K562 (cell line): Measurements from ENCODE around the gene CLASP1. TPM values are rescaled to one million over a fixed set of nuclear protein-coding genes. Genes with fewer than 3 reads are reported as not detected.

Source experiments
- ATAC-seq: fragments of 200-7000 bp; cut with Tn5 transposase; 3 replicates; pipeline ENCODE4 v1.9.1; 2020; ENCODE audit warnings: moderate library complexity
- BruUV-seq: library from RNA; stranded (reverse); fragments of 400-500 nt; replicated peaks from 2 replicates; lab custom pipeline; 2021; lab: Mats Ljungman, UMichigan
- CTCF ChIA-PET: fragments of 300-600 bp; formaldehyde crosslinking; extraction: SDS; loops from one replicate; lab custom pipeline; 2021; ENCODE audit warnings: low intra/inter-chr PET ratio; lab: Yijun Ruan, JAX
- POLR2A ChIA-PET: fragments of 300-600, 350-650 bp; sonication (Branson Sonifier 250); formaldehyde crosslinking; extraction: SDS; loops from one replicate; lab custom pipeline; 2021; ENCODE audit warnings: antibody characterized with exemption, inconsistent platforms; lab: Yijun Ruan, JAX
- DNase-seq, 4 experiments: peaks; one replicate each; pipeline versions ENCODE4 v3.0.0 to v3.0.0-alpha.2; 2011 to 2018; ENCODE audit warnings: low spot score in 3 of 4, mixed read lengths in 3 of 4; ENCODE audit errors: extremely low read depth in 1 of 4
- FAIRE-seq: peaks from 2 replicates; lab custom pipeline; 2011; peaks lifted over from hg19 to GRCh38; lab: Jason Lieb, UNC
- H2AFZ ChIP-seq: 2 replicates; pipeline ENCODE4 v1.6.0; 2011; ENCODE audit warnings: low read depth, low read length, control low read depth, inconsistent platforms
- H3K27ac ChIP-seq: fragments of 200-600 bp; 3 replicates; pipeline ENCODE4 v1.8.0; 2011; ENCODE audit warnings: low read depth, mild to moderate bottlenecking, control low read depth, inconsistent platforms, low read length, moderate library complexity, mixed read lengths; ENCODE audit errors: extremely low read depth
- H3K27me3 ChIP-seq, 2 experiments: fragments of 300-600 bp in 1 of 2; 2 replicates in 1 of 2; 3 replicates in 1 of 2; pipeline versions ENCODE4 v1.6.0 to v1.8.0; 2011; ENCODE audit warnings: inconsistent platforms in 2 of 2, low read length in 2 of 2, mild to moderate bottlenecking in 1 of 2, mixed read lengths in 1 of 2, moderate library complexity in 1 of 2; ENCODE audit not compliant: control insufficient read depth in 2 of 2, insufficient read depth in 2 of 2
- H3K36me3 ChIP-seq: fragments of 300-600 bp; 3 replicates; pipeline ENCODE4 v1.8.0; 2011; ENCODE audit warnings: mild to moderate bottlenecking, low read length, inconsistent platforms; ENCODE audit not compliant: control insufficient read depth, insufficient read depth
- H3K4me1 ChIP-seq, 2 experiments: fragments of 200-600 bp in 1 of 2; replicated peaks in 1 of 2; 2 replicates in 1 of 2; 3 replicates in 1 of 2; pipeline versions ENCODE4 v1.5.1 to v1.8.0; 2011; ENCODE audit warnings: inconsistent platforms in 2 of 2, low read length in 2 of 2, mild to moderate bottlenecking in 1 of 2, mixed read lengths in 1 of 2, moderate library complexity in 1 of 2; ENCODE audit not compliant: control insufficient read depth in 2 of 2, insufficient read depth in 2 of 2
- H3K4me2 ChIP-seq: 2 replicates; pipeline ENCODE4 v1.6.1; 2011; ENCODE audit warnings: low read length, control low read depth, inconsistent platforms, mixed read lengths; ENCODE audit not compliant: insufficient read depth
- H3K4me3 ChIP-seq: fragments of 200-600 bp; sonication (generic), shearing (Covaris generic); 2 replicates; pipeline ENCODE4 v1.5.1; 2016; ENCODE audit warnings: control low read depth, inconsistent platforms
- H3K79me2 ChIP-seq: fragments of 200-600 bp; 3 replicates; pipeline ENCODE4 v1.8.0; 2011; ENCODE audit warnings: low read length, inconsistent platforms; ENCODE audit not compliant: control insufficient read depth, insufficient read depth
- H3K9ac ChIP-seq, 2 experiments: 2 replicates each; pipeline versions ENCODE4 v1.6.0 to v1.6.1; 2011; ENCODE audit warnings: low read depth in 2 of 2, low read length in 2 of 2, control low read depth in 1 of 2, inconsistent platforms in 1 of 2, mild to moderate bottlenecking in 1 of 2, mixed read lengths in 1 of 2; ENCODE audit not compliant: insufficient read depth in 1 of 2
- H3K9me1 ChIP-seq: one replicate; pipeline ENCODE4 v1.6.0; 2011; ENCODE audit warnings: inconsistent platforms, mild to moderate bottlenecking, low read length, moderate library complexity; ENCODE audit not compliant: control insufficient read depth, insufficient read depth
- H3K9me3 ChIP-seq: replicated peaks from 2 replicates; pipeline ENCODE4 v1.5.1; 2011; ENCODE audit warnings: low read depth, low read length, inconsistent platforms; ENCODE audit not compliant: control insufficient read depth, insufficient read depth
- H4K20me1 ChIP-seq: replicated peaks from 2 replicates; pipeline ENCODE4 v1.6.1; 2011; ENCODE audit warnings: low read length, inconsistent platforms, mixed read lengths; ENCODE audit not compliant: control insufficient read depth, insufficient read depth
- ADNP ChIP-seq: fragments of 200-800 bp; sonication (Bioruptor generic); IDR thresholded peaks from 2 replicates; pipeline ENCODE4 v1.6.1; 2016; ENCODE audit warnings: missing genetic modification characterization, missing compliant biosample characterization
- FOXA3 ChIP-seq, 2 experiments: fragments of 450-650 bp in 1 of 2; sonication (generic) in 1 of 2; formaldehyde crosslinking; IDR thresholded peaks in 1 of 2; conservative IDR thresholded peaks in 1 of 2; 2 replicates each; pipeline versions ENCODE4 v1.4.0 to v1.8.0; 2020 to 2022; ENCODE audit warnings: mild to moderate bottlenecking in 2 of 2, missing genetic modification reagents in 1 of 2
- FUS ChIP-seq: fragments of 200-400 bp; formaldehyde crosslinking; optimal IDR thresholded peaks from 2 replicates; pipeline ENCODE3; 2017; ENCODE audit warnings: low read depth, low read length
- MEIS2 ChIP-seq: fragments of 450-650 bp; IDR thresholded peaks from 2 replicates; pipeline ENCODE4 v1.6.1; 2014; ENCODE audit warnings: mild to moderate bottlenecking; ENCODE audit not compliant: partially characterized antibody
- NBN ChIP-seq: fragments of 450-650 bp; IDR thresholded peaks from 2 replicates; pipeline ENCODE4 v1.6.1; 2016; ENCODE audit warnings: low read depth, mild to moderate bottlenecking
- NFXL1 ChIP-seq: fragments of 450-650 bp; formaldehyde crosslinking; IDR thresholded peaks from 2 replicates; pipeline ENCODE4 v1.4.0; 2021; ENCODE audit warnings: mild to moderate bottlenecking
- NUFIP1 ChIP-seq: fragments of 450-650 bp; IDR thresholded peaks from 2 replicates; pipeline ENCODE4 v1.6.1; 2018; ENCODE audit not compliant: partially characterized antibody
- SRF ChIP-seq, 2 experiments: fragments of 250-450, 450-650 bp in 1 of 2; sonication (Bioruptor Pico) in 1 of 2; sonication (generic) in 1 of 2; formaldehyde crosslinking; IDR thresholded peaks; 2 replicates each; pipeline versions ENCODE4 v1.5.0 to v1.5.1; 2020 to 2022; ENCODE audit warnings: mild to moderate bottlenecking in 1 of 2, missing genetic modification reagents in 1 of 2
- TAF1 ChIP-seq: IDR thresholded peaks from 2 replicates; pipeline ENCODE4 v1.6.1; 2011; ENCODE audit warnings: mild to moderate bottlenecking, low read length, moderate library complexity; ENCODE audit not compliant: insufficient read depth, control insufficient read depth, severe bottlenecking; ENCODE audit errors: extremely low read depth
- TAL1 ChIP-seq: fragments of 450-650 bp; IDR thresholded peaks from 2 replicates; pipeline ENCODE4 v1.6.1; 2016; ENCODE audit warnings: mild to moderate bottlenecking
- ZNF121 ChIP-seq: sonication (generic); formaldehyde crosslinking; conservative IDR thresholded peaks from 2 replicates; pipeline ENCODE4 v1.8.0; 2022; ENCODE audit warnings: missing genetic modification reagents
- ZNF384 ChIP-seq: IDR thresholded peaks from 2 replicates; pipeline ENCODE4 v1.6.1; 2012; ENCODE audit warnings: low read depth, low read length, improper control_type of control experiment
- ZNF444 ChIP-seq: fragments of 250-450 bp; sonication (Bioruptor Pico); IDR thresholded peaks from 2 replicates; pipeline ENCODE4 v1.4.0; 2020; ENCODE audit warnings: mild to moderate bottlenecking, moderate library complexity
- ZNF764 ChIP-seq: fragments of 250-450 bp; sonication (Bioruptor Pico); IDR thresholded peaks from 2 replicates; pipeline ENCODE4 v1.4.0; 2020; ENCODE audit warnings: low read depth, mild to moderate bottlenecking, moderate library complexity
- WGBS: fragments of 100-300 bp; shearing (Covaris generic); methylation state at CpG from one replicate; pipeline ENCODE4 v1.1.6; 2016; ENCODE audit warnings: low coverage, mixed read lengths; ENCODE audit not compliant: insufficient coverage; ENCODE audit errors: missing lambda C conversion rate; 5-methylcytosine and 5-hydroxymethylcytosine counted together
- in situ Hi-C: fragments of 300-500 bp; cut with MboI; formaldehyde crosslinking; loops from 4 replicates; pipeline ENCODE4 v1.15.0; 2018; ENCODE audit warnings: inconsistent platforms, mixed read lengths
- intact Hi-C: fragments of 100-400 bp; cut with micrococcal nuclease; formaldehyde crosslinking; loops from 2 replicates; pipeline ENCODE4 v1.14.2; 2022
- polyA plus RNA-seq, 8 experiments: library from polyadenylated mRNA; depleted of rRNA in 4 of 8; stranded (reverse) in 5 of 8; unstranded in 3 of 8; fragments of >200 nt; fragmentation: Nextera tagmentation in 2 of 8; fragmentation: Illumina TruSeq in 1 of 8; extraction: Ambion mirVana in 2 of 8; extraction: Trizol in 1 of 8; gene quantifications; 2 replicates each; pipeline versions ENCODE4 v1.2.1 to v1.2.3, GENCODE V29; 2011 to 2014; ENCODE audit warnings: inconsistent platforms in 1 of 8, missing spikeins in 1 of 8
- total RNA-seq, 7 experiments: library from RNA; depleted of rRNA in 6 of 7; stranded (reverse); fragments of >200 nt in 6 of 7; fragmentation: Illumina TruSeq in 2 of 7; extraction: Trizol in 2 of 7; gene quantifications; 2 replicates each; pipeline versions ENCODE4 v1.2.1 to v1.2.3, GENCODE V29; 2011 to 2021; ENCODE audit warnings: low replicate concordance in 1 of 7
- TF ChIP-seq, protein P1 (sequence below): fragments of 450-650 bp; IDR thresholded peaks from 2 replicates; pipeline ENCODE4 v1.6.1; 2017; ENCODE audit warnings: antibody characterized with exemption
- TF ChIP-seq, protein P2 (sequence below): sonication (generic); formaldehyde crosslinking; IDR thresholded peaks from 2 replicates; pipeline ENCODE4 v1.8.1; 2023; ENCODE audit warnings: mild to moderate bottlenecking, missing genetic modification reagents
- TF ChIP-seq, protein P3 (sequence below), 2 experiments: fragments of 250-450 bp in 1 of 2; fragments of 450-650 bp in 1 of 2; sonication (Bioruptor Pico) in 1 of 2; IDR thresholded peaks; 2 replicates each; pipeline versions ENCODE4 v1.6.1 to v1.8.0; 2016 to 2021; ENCODE audit warnings: mild to moderate bottlenecking in 2 of 2, moderate library complexity in 2 of 2, missing compliant biosample characterization in 1 of 2, missing genetic modification characterization in 1 of 2
- TF ChIP-seq, protein P4 (sequence below): sonication (generic); formaldehyde crosslinking; IDR thresholded peaks from 2 replicates; pipeline ENCODE4 v1.8.0; 2022; ENCODE audit warnings: missing genetic modification reagents, mild to moderate bottlenecking, borderline replicate concordance

CLASP1 gene
- total and polyA plus RNA-seq, 9 of the 15 experiments (the other 6 are each of a cell fraction or from before 2014, with no cell fraction given) = 1.7 to 40.3 (median 20.7) TPM

DNA sequence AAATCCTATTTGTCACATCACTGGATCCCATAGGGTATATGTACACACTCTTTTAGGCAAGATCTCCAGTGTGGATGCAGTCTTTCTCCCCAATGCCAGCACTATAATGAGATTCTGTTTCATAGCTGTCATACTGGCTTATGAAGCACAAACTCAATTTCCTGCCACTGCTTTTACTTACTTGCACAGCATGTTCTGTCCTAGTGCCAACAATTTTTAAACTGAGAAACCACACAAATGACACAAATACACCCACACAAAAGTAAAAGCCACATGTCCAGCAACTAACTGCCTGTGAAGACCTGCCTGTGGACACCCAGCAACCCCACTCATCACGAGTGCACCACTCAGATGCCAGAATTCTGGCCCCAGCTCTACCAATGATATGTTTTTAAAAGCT lies 148.2 kb downstream of the CLASP1 start:
- intact Hi-C loops = no loop called here
- no TSS peak for BruUV-seq
- H4K20me1 ChIP-seq = no peaks in the 10 kb centered on the region
- 88% methylated on average over 1 of the region's 1 CpG for WGBS
- H3K9me1 ChIP-seq = no peaks in the 10 kb centered on the region
- ATAC-seq = no peak
- no peaks in the 10 kb centered on the region for H3K4me1 ChIP-seq
- H3K79me2 ChIP-seq = no peaks in the 10 kb centered on the region
- H3K4me3 ChIP-seq = no peak overlapping the region
- CTCF ChIA-PET = no interaction called here
- no peak overlapping the region for H2AFZ ChIP-seq
- H3K27ac ChIP-seq = no peak overlapping the region
- H3K9me3 ChIP-seq = no peaks in the 10 kb centered on the region
- FAIRE-seq = no peak
- TF ChIP-seq TAF1 (no peak), ADNP (tag) (no peak), NUFIP1 (no peak), ZNF764 (no peak), NFXL1 (CRISPR knock-in tag) (no peak), SRF (CRISPR knock-in tag; IDR thresholded peaks at IDR 0.05) (no peak), FOXA3 (CRISPR knock-in tag; conservative IDR thresholded peaks at IDR 0.05 in 1 of 2, IDR thresholded peaks at IDR 0.05 in 1 of 2) (no peak), ZNF444 (CRISPR knock-in tag) (no peak), ZNF384 (no peak), NBN (no peak), ZNF121 (CRISPR knock-in tag) (no peak), FUS (no peak), MEIS2 (no peak), TAL1 (no peak)
- TF ChIP-seq, protein P1, sequence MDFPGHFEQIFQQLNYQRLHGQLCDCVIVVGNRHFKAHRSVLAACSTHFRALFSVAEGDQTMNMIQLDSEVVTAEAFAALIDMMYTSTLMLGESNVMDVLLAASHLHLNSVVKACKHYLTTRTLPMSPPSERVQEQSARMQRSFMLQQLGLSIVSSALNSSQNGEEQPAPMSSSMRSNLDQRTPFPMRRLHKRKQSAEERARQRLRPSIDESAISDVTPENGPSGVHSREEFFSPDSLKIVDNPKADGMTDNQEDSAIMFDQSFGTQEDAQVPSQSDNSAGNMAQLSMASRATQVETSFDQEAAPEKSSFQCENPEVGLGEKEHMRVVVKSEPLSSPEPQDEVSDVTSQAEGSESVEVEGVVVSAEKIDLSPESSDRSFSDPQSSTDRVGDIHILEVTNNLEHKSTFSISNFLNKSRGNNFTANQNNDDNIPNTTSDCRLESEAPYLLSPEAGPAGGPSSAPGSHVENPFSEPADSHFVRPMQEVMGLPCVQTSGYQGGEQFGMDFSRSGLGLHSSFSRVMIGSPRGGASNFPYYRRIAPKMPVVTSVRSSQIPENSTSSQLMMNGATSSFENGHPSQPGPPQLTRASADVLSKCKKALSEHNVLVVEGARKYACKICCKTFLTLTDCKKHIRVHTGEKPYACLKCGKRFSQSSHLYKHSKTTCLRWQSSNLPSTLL = no peak
- TF ChIP-seq, protein P2, sequence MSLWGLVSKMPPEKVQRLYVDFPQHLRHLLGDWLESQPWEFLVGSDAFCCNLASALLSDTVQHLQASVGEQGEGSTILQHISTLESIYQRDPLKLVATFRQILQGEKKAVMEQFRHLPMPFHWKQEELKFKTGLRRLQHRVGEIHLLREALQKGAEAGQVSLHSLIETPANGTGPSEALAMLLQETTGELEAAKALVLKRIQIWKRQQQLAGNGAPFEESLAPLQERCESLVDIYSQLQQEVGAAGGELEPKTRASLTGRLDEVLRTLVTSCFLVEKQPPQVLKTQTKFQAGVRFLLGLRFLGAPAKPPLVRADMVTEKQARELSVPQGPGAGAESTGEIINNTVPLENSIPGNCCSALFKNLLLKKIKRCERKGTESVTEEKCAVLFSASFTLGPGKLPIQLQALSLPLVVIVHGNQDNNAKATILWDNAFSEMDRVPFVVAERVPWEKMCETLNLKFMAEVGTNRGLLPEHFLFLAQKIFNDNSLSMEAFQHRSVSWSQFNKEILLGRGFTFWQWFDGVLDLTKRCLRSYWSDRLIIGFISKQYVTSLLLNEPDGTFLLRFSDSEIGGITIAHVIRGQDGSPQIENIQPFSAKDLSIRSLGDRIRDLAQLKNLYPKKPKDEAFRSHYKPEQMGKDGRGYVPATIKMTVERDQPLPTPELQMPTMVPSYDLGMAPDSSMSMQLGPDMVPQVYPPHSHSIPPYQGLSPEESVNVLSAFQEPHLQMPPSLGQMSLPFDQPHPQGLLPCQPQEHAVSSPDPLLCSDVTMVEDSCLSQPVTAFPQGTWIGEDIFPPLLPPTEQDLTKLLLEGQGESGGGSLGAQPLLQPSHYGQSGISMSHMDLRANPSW = no peak
- TF ChIP-seq, protein P3, sequence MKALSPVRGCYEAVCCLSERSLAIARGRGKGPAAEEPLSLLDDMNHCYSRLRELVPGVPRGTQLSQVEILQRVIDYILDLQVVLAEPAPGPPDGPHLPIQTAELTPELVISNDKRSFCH (CRISPR knock-in tag; IDR thresholded peaks at IDR 0.05) = no peak
- TF ChIP-seq, protein P3 (tag; IDR thresholded peaks at IDR 0.05) = no peak
- TF ChIP-seq, protein P4, sequence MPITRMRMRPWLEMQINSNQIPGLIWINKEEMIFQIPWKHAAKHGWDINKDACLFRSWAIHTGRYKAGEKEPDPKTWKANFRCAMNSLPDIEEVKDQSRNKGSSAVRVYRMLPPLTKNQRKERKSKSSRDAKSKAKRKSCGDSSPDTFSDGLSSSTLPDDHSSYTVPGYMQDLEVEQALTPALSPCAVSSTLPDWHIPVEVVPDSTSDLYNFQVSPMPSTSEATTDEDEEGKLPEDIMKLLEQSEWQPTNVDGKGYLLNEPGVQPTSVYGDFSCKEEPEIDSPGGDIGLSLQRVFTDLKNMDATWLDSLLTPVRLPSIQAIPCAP (CRISPR knock-in tag) = no peak
- H3K4me2 ChIP-seq = no peak overlapping the region
- H3K27me3 ChIP-seq = no peaks in the 10 kb centered on the region
- peaks cover 33% of the 10 kb centered on the region for H3K36me3 ChIP-seq
- no peak overlapping the region for H3K9ac ChIP-seq
- no peak for DNase-seq
- in situ Hi-C loops = no loop called here
- POLR2A ChIA-PET = interaction anchor here (0.7 kb wide), 2 partner anchors 154 to 270 kb away, joined by 3 to 5 read pairs; no protein-coding TSS in a partner anchor
